Ishikawa (cell line): ENCODE measurements around the gene FBLIM1.
A peak's percentile ranks its signal among the peaks of the same experiment; 100 is the strongest.

Experiments used
- CEBPB ChIP-seq: IDR thresholded peaks from 2 replicates; pipeline ENCODE4 v1.6.1; 2012
- EGR1 ChIP-seq: IDR thresholded peaks from 2 replicates; pipeline ENCODE4 v1.6.1; 2012
- NFIC ChIP-seq: IDR thresholded peaks from 2 replicates; pipeline ENCODE4 v1.6.1; 2012
- RAD21 ChIP-seq: IDR thresholded peaks from 2 replicates; pipeline ENCODE4 v1.6.1; 2012; ENCODE audit warnings: low read depth
- TAF1 ChIP-seq: IDR thresholded peaks from 2 replicates; pipeline ENCODE4 v1.6.1; 2012; ENCODE audit warnings: low read depth, mild to moderate bottlenecking
- TCF12 ChIP-seq: IDR thresholded peaks from 2 replicates; pipeline ENCODE4 v1.6.1; 2012; ENCODE audit warnings: low read depth
- TF ChIP-seq, protein P1 (sequence below): IDR thresholded peaks from 2 replicates; pipeline ENCODE4 v1.6.1; 2012; ENCODE audit warnings: low read depth, mild to moderate bottlenecking
- TF ChIP-seq, protein P2 (sequence below): IDR thresholded peaks from 2 replicates; pipeline ENCODE4 v1.6.1; 2012

DNA sequence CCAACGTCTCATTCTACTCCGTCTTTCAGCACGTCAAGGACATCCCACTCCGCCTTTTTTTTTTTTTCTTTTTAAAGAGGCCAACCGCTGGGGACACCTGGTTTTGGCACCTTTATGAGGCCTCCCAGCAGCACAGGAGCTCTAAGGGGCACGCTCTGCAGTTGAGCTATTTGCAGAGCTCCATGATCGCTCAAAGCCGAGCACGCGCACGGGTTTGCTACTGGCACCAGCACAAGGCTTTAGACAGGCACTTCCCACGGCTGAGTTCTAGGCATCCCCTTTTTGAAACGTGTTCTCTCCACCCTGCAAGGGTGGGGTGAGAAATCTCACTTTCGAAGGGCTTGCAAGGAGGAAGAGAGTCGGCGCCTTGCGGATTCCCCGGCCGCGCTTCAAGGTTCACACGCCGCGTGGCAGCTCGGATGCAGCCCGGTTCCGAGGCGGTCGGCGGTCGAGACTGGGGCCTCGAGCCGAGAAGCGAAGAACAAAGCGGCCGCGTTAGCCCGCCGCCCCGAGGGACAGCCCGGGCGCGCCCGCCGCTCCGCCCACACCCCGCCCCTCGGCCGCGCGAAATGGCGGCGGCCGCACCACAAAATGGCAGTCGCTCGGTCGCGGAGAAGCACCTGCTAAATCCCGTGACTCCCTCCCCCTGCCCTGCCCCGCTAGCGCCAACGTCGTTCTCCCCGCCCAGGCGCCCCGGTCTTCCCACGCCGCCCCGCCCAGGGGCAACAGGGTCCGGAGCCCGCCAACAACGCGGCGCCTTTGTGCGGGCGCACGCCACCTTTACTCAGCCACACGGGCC lies 76.0 kb downstream of the FBLIM1 start:
- peak; percentile 62; the same call in 1 of the 2 replicates for TF ChIP-seq TAF1
- TF ChIP-seq, protein P1, sequence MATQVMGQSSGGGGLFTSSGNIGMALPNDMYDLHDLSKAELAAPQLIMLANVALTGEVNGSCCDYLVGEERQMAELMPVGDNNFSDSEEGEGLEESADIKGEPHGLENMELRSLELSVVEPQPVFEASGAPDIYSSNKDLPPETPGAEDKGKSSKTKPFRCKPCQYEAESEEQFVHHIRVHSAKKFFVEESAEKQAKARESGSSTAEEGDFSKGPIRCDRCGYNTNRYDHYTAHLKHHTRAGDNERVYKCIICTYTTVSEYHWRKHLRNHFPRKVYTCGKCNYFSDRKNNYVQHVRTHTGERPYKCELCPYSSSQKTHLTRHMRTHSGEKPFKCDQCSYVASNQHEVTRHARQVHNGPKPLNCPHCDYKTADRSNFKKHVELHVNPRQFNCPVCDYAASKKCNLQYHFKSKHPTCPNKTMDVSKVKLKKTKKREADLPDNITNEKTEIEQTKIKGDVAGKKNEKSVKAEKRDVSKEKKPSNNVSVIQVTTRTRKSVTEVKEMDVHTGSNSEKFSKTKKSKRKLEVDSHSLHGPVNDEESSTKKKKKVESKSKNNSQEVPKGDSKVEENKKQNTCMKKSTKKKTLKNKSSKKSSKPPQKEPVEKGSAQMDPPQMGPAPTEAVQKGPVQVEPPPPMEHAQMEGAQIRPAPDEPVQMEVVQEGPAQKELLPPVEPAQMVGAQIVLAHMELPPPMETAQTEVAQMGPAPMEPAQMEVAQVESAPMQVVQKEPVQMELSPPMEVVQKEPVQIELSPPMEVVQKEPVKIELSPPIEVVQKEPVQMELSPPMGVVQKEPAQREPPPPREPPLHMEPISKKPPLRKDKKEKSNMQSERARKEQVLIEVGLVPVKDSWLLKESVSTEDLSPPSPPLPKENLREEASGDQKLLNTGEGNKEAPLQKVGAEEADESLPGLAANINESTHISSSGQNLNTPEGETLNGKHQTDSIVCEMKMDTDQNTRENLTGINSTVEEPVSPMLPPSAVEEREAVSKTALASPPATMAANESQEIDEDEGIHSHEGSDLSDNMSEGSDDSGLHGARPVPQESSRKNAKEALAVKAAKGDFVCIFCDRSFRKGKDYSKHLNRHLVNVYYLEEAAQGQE: no peak
- peak; percentile 35 for TF ChIP-seq NFIC
- TF ChIP-seq TCF12: no peak; the same call in none of the 2 replicates
- no peak for TF ChIP-seq CEBPB
- TF ChIP-seq EGR1: peak; percentile 95
- TF ChIP-seq, protein P2, sequence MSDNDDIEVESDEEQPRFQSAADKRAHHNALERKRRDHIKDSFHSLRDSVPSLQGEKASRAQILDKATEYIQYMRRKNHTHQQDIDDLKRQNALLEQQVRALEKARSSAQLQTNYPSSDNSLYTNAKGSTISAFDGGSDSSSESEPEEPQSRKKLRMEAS: peak; percentile 92
- TF ChIP-seq RAD21: no peak
